MV-4-11 (cell line): ENCODE results near the gene OR5C1.
"Not testable (repeated sequence)": the region's sequence is repeated elsewhere in the genome, so short reads cannot be mapped to it uniquely, and the experiment has no call there.

Experiments used
- DNase-seq: peaks from one replicate; lab custom pipeline; 2025; lab: John Stamatoyannopoulos, UW

Gene OR5C1

GRCh38 chr9:122810306-122810946, 21.7 kb downstream of the OR5C1 start:
- DNase-seq: peak; percentile 58

GRCh38 chr9:122812736-122813135, 24.0 kb downstream of the OR5C1 start:
- no peak for DNase-seq

GRCh38 chr9:122814545-122814944, 25.8 kb downstream of the OR5C1 start:
- DNase-seq: peak; percentile 80

GRCh38 chr9:122815544-122815943, 26.8 kb downstream of the OR5C1 start:
- DNase-seq: no peak

GRCh38 chr9:122816163-122816867, 27.6 kb downstream of the OR5C1 start:
- DNase-seq: no peak

GRCh38 chr9:122819326-122819725, 30.6 kb downstream of the OR5C1 start:
- DNase-seq: no peak

GRCh38 chr9:122819791-122820489, 31.2 kb downstream of the OR5C1 start:
- DNase-seq: no peak

- no peak for DNase-seq
Observed at GRCh38 chr9:122820490-122820845, 31.7 kb downstream of the OR5C1 start.

GRCh38 chr9:122821278-122821943, 32.7 kb downstream of the OR5C1 start:
- peak; percentile 49 for DNase-seq

GRCh38 chr9:122822056-122822455, 33.3 kb downstream of the OR5C1 start:
- DNase-seq: no peak

GRCh38 chr9:122822938-122823337, 34.2 kb downstream of the OR5C1 start:
- no peak for DNase-seq

- no peak for DNase-seq
Observed at GRCh38 chr9:122827761-122828093, 39.0 kb downstream of the OR5C1 start.

GRCh38 chr9:122828965-122829284, 40.2 kb downstream of the OR5C1 start:
- not testable (repeated sequence) for DNase-seq

GRCh38 chr9:122832194-122832593, 43.5 kb downstream of the OR5C1 start:
- no peak for DNase-seq

GRCh38 chr9:122835313-122835731, 46.6 kb downstream of the OR5C1 start:
- DNase-seq: no peak

GRCh38 chr9:122837266-122837850, 48.6 kb downstream of the OR5C1 start:
- DNase-seq: no peak

- DNase-seq: not testable (repeated sequence)
Observed at GRCh38 chr9:122838441-122838840, 49.7 kb downstream of the OR5C1 start.
